GM12873 (cell line): ENCODE measurements around the gene CD5L.

Source experiments
- CTCF ChIP-seq: IDR thresholded peaks from 2 replicates; pipeline ENCODE4 v1.5.1; 2012; ENCODE audit warnings: low read depth, mild to moderate bottlenecking, moderate library complexity, low read length, control low read depth; ENCODE audit not compliant: insufficient read depth; ENCODE audit errors: missing control alignments

Gene CD5L

GRCh38 chr1:157819215-157819614 lies 22.4 kb downstream of the CD5L start:
- TF ChIP-seq CTCF = no peak

- TF ChIP-seq CTCF = no peak
Observed at GRCh38 chr1:157813269-157813668, 28.3 kb downstream of the CD5L start.

- TF ChIP-seq CTCF = no peak
Observed at GRCh38 chr1:157806431-157807149, 35.0 kb downstream of the CD5L start.

GRCh38 chr1:157803851-157804250 lies 37.8 kb downstream of the CD5L start:
- no peak for TF ChIP-seq CTCF

GRCh38 chr1:157799996-157800395 lies 41.6 kb downstream of the CD5L start:
- no peak for TF ChIP-seq CTCF

- TF ChIP-seq CTCF = no peak
Observed at GRCh38 chr1:157798211-157798610, 43.4 kb downstream of the CD5L start.

- no peak for TF ChIP-seq CTCF
Observed at GRCh38 chr1:157785248-157785647, 56.4 kb downstream of the CD5L start.
